Left ventricle myocardium inferior (tissue), 1 donor: ENCODE measurements around the gene RTKN2. TPM values are rescaled to one million over a fixed set of nuclear protein-coding genes. Genes with fewer than 3 reads are reported as not detected.

ENCODE experiments used
- DNase-seq: peaks from one replicate; pipeline ENCODE4 v3.0.0-alpha.2; 2020
- H3K27ac ChIP-seq: fragments of 200-600 bp; replicated peaks from 2 replicates; pipeline ENCODE4 v1.8.0; 2021
- H3K27me3 ChIP-seq: fragments of 200-600 bp; 2 replicates; pipeline ENCODE4 v1.8.0; 2021; ENCODE audit warnings: low read depth
- H3K36me3 ChIP-seq: fragments of 200-600 bp; 2 replicates; pipeline ENCODE4 v1.8.0; 2021
- H3K4me1 ChIP-seq: fragments of 200-600 bp; 2 replicates; pipeline ENCODE4 v1.8.0; 2021
- H3K4me3 ChIP-seq: fragments of 200-600 bp; 2 replicates; pipeline ENCODE4 v1.8.0; 2021; ENCODE audit warnings: mild to moderate bottlenecking, moderate library complexity
- H3K9me3 ChIP-seq: fragments of 200-600 bp; replicated peaks from 2 replicates; pipeline ENCODE4 v1.8.0; 2021
- intact Hi-C: fragments of 100-400 bp; cut with micrococcal nuclease; formaldehyde crosslinking; loops from one replicate; pipeline ENCODE4 v1.11.0; 2022
- total RNA-seq: library from RNA; stranded (reverse); fragmentation: NEBNext Ultra II Directional; extraction: Animal tissue kit (Norgen Biotek cat#: 25700); gene quantifications from one replicate; pipeline ENCODE4 v1.2.1, GENCODE V29; 2021
- TF ChIP-seq, protein P1 (sequence below): fragments of 200-600 bp; IDR thresholded peaks from 2 replicates; pipeline ENCODE4 v1.8.0; 2021; ENCODE audit warnings: antibody characterized with exemption, mild to moderate bottlenecking, borderline replicate concordance
- donor health status: DM: no; HTN: yes; CAD: no; lungs with severe emphysema.

Gene RTKN2
- total RNA-seq, 1 donor from 2014 or later: not detected

GRCh38 chr10:62258926-62259325 lies 9.7 kb downstream of the RTKN2 start:
- TF ChIP-seq, protein P1, sequence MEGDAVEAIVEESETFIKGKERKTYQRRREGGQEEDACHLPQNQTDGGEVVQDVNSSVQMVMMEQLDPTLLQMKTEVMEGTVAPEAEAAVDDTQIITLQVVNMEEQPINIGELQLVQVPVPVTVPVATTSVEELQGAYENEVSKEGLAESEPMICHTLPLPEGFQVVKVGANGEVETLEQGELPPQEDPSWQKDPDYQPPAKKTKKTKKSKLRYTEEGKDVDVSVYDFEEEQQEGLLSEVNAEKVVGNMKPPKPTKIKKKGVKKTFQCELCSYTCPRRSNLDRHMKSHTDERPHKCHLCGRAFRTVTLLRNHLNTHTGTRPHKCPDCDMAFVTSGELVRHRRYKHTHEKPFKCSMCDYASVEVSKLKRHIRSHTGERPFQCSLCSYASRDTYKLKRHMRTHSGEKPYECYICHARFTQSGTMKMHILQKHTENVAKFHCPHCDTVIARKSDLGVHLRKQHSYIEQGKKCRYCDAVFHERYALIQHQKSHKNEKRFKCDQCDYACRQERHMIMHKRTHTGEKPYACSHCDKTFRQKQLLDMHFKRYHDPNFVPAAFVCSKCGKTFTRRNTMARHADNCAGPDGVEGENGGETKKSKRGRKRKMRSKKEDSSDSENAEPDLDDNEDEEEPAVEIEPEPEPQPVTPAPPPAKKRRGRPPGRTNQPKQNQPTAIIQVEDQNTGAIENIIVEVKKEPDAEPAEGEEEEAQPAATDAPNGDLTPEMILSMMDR: no peak
- no peaks in the 10 kb centered on the region for H3K4me1 ChIP-seq
- H3K9me3 ChIP-seq: no peaks in the 10 kb centered on the region
- H3K27ac ChIP-seq: no peak overlapping the region
- H3K36me3 ChIP-seq: no peaks in the 10 kb centered on the region
- no peaks in the 10 kb centered on the region for H3K27me3 ChIP-seq
- intact Hi-C loops: no loop called here
- no peak for DNase-seq
- no peak overlapping the region for H3K4me3 ChIP-seq

DNA sequence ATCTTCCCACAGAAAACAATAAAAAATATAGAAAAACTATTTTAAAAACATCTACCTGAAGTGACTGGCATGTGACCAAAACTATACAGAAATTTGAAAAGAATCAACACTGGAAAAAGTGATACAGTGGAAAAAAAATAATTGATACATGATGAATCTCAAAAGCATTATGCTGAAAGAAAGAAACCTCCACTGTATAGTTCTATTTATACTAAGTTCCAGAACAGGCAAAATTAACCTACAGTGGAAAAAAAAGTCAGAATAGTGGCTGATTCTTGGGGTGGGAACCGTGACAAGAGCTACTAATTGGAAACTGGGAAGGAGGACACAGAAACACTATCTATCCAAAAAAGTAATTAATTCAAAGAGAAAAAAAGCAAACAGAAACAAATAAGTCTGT lies 14.9 kb downstream of the RTKN2 start:
- H3K9me3 ChIP-seq: no peaks in the 10 kb centered on the region
- H3K36me3 ChIP-seq: no peaks in the 10 kb centered on the region
- no peak overlapping the region for H3K27ac ChIP-seq
- H3K4me3 ChIP-seq: no peak overlapping the region
- no peaks in the 10 kb centered on the region for H3K4me1 ChIP-seq
- intact Hi-C loops: no loop called here
- no peak for DNase-seq
- H3K27me3 ChIP-seq: no peaks in the 10 kb centered on the region
- TF ChIP-seq, protein P1: no peak

GRCh38 chr10:62252051-62252450 lies 16.6 kb downstream of the RTKN2 start:
- Histone ChIP-seq H3K9me3 (no peaks in the 10 kb centered on the region), H3K36me3 (no peaks in the 10 kb centered on the region), H3K27me3 (no peaks in the 10 kb centered on the region), H3K4me3 (no peak overlapping the region), H3K4me1 (no peaks in the 10 kb centered on the region), H3K27ac (no peak overlapping the region)
- intact Hi-C loops: no loop called here
- TF ChIP-seq, protein P1: no peak
- no peak for DNase-seq

GRCh38 chr10:62250594-62251198 lies 17.9 kb downstream of the RTKN2 start:
- Histone ChIP-seq H3K4me3 (no peak overlapping the region), H3K9me3 (no peaks in the 10 kb centered on the region), H3K36me3 (no peaks in the 10 kb centered on the region), H3K4me1 (no peaks in the 10 kb centered on the region), H3K27me3 (no peaks in the 10 kb centered on the region), H3K27ac (no peak overlapping the region)
- TF ChIP-seq, protein P1: no peak
- DNase-seq: no peak
- intact Hi-C loops: no loop called here

- no peaks in the 10 kb centered on the region for H3K36me3 ChIP-seq
- no peaks in the 10 kb centered on the region for H3K27me3 ChIP-seq
- H3K4me3 ChIP-seq: no peak overlapping the region
- no peak for DNase-seq
- intact Hi-C loops: loop anchor here (5.0 kb wide), 1 partner anchor 353 kb away; no protein-coding TSS in a partner anchor
- H3K4me1 ChIP-seq: no peaks in the 10 kb centered on the region
- H3K27ac ChIP-seq: no peak overlapping the region
- TF ChIP-seq, protein P1: no peak
- H3K9me3 ChIP-seq: no peaks in the 10 kb centered on the region
These were observed 18.7 kb downstream of the RTKN2 start for GRCh38 chr10:62249957-62250356.
